AG04450 (cell line): ENCODE results near the gene QKI. TPM values are rescaled to one million over a fixed set of nuclear protein-coding genes. Genes with fewer than 3 reads are reported as not detected.

Experiments used
- CTCF ChIA-PET: fragments of 300-600, 350-600 bp; formaldehyde crosslinking; extraction: SDS; loops from one replicate; lab custom pipeline; 2022; ENCODE audit warnings: antibody characterized with exemption, inconsistent platforms; lab: Charles Lee
- POLR2A ChIA-PET: fragments of 350-600 bp; formaldehyde crosslinking; extraction: SDS; loops from one replicate; lab custom pipeline; 2021; ENCODE audit warnings: antibody characterized with exemption, inconsistent platforms; lab: Yijun Ruan, JAX
- DNase-seq: peaks from one replicate; pipeline ENCODE4 v3.0.0-alpha.2; 2011; ENCODE audit warnings: low read depth, low spot score
- H3K27ac ChIP-seq: one replicate; pipeline ENCODE4 v1.5.1; 2012; ENCODE audit warnings: low read depth, low read length, control low read depth
- H3K27me3 ChIP-seq: one replicate; pipeline ENCODE4 v1.6.0; 2012; ENCODE audit warnings: low read length; ENCODE audit not compliant: control insufficient read depth, insufficient read depth
- H3K4me3 ChIP-seq: 2 replicates; pipeline ENCODE4 v1.5.1; 2011; ENCODE audit warnings: mild to moderate bottlenecking, low read depth, low read length, control low read depth
- H3K9me3 ChIP-seq: 2 replicates; pipeline ENCODE4 v1.5.1; 2012; ENCODE audit warnings: low read length; ENCODE audit not compliant: control insufficient read depth, insufficient read depth
- polyA plus RNA-seq: library from polyadenylated mRNA; depleted of rRNA; stranded (reverse); fragments of >200 nt; gene quantifications from 2 replicates; pipeline ENCODE4 v1.2.3, GENCODE V29; 2011
- TF ChIP-seq, protein P1 (sequence below): IDR thresholded peaks from 2 replicates; pipeline ENCODE4 v1.5.1; 2011; ENCODE audit warnings: low read depth, low read length, control low read depth, inconsistent platforms

QKI gene
- polyA plus RNA-seq, 1 experiment: 165 TPM

DNA sequence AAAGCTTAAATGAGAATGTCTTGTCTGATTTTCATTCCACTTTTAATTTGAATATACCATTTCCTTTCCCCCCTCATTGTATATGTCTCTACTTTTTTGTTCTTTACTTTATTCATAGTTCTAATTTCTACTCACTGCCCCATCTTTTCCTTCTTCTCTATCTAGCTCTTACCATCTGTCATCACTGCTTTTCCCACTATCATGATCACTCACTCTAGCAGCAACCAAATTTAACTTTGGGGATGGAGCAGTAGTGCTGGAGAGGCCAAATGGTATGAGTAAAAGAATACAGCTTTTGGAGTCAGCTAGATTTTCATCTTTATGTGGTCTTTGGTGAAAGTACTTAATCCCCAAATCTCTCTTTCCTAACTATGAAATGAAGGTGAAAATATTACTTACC, 25.5 kb downstream of the QKI start:
- CTCF ChIA-PET: interaction anchor here (1.0 to 1.9 kb wide), 3 partner anchors 11 to 23 kb away, joined by 3 to 7 read pairs (median 3); no protein-coding TSS in a partner anchor
- POLR2A ChIA-PET: no interaction called here

DNA sequence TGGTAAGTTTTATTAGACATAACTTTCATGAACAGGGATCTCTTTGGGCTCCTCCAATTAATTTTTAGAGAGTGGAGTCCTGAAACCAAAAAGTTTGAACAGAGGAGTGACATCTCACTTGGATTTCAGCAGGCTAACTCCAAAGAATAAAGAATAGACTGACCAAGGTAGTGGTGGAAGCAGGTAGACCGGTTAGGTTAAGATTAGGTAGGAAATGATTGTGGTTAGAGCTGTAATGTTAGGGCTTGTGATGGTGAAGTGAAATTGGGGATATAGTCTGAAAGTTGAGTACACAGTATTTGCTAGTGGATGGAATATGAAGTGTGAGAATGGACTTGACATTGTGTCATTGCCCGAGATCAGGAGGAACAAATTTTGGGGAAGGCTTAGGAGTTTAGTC, 27.8 kb downstream of the QKI start:
- Histone ChIP-seq H3K4me3 (no peak overlapping the region), H3K27me3 (no peaks in the 10 kb centered on the region), H3K9me3 (no peaks in the 10 kb centered on the region), H3K27ac (no peak overlapping the region)
- CTCF ChIA-PET: no interaction called here
- POLR2A ChIA-PET: no interaction called here
- DNase-seq: no peak
- TF ChIP-seq, protein P1, sequence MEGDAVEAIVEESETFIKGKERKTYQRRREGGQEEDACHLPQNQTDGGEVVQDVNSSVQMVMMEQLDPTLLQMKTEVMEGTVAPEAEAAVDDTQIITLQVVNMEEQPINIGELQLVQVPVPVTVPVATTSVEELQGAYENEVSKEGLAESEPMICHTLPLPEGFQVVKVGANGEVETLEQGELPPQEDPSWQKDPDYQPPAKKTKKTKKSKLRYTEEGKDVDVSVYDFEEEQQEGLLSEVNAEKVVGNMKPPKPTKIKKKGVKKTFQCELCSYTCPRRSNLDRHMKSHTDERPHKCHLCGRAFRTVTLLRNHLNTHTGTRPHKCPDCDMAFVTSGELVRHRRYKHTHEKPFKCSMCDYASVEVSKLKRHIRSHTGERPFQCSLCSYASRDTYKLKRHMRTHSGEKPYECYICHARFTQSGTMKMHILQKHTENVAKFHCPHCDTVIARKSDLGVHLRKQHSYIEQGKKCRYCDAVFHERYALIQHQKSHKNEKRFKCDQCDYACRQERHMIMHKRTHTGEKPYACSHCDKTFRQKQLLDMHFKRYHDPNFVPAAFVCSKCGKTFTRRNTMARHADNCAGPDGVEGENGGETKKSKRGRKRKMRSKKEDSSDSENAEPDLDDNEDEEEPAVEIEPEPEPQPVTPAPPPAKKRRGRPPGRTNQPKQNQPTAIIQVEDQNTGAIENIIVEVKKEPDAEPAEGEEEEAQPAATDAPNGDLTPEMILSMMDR: no peak

More for the DNA sequence above, 25.5 kb downstream of the QKI start:
- no peak overlapping the region for H3K4me3 ChIP-seq
- no peaks in the 10 kb centered on the region for H3K27me3 ChIP-seq
- TF ChIP-seq, protein P1: no peak
- DNase-seq: no peak
- H3K9me3 ChIP-seq: no peaks in the 10 kb centered on the region
- H3K27ac ChIP-seq: no peak overlapping the region

DNA sequence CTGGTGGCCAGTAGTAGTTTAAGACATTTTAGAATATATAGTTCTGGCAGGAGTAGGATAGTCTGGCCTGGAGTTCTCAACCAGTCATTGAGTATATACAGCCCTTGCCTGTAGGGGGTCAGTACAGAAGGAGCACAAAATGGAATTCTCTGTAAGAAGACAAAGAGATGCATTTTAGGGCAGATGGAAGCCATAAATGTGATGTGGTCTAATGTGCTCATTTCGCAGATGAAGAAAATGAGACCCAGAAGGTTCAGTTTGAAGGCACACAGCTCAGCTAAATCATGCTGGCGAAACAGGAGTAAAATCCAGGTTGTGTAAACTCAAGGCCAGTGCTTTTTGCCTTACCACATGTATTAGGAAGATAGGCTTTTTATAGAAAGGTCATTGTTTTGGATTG, 29.6 kb downstream of the QKI start:
- H3K4me3 ChIP-seq: no peak overlapping the region
- no peaks in the 10 kb centered on the region for H3K27me3 ChIP-seq
- TF ChIP-seq, protein P1: 0 out of 2 replicates have a peak, but pooled peaks have one; percentile 15
- ChIA-PET CTCF (no interaction called here), POLR2A (no interaction called here)
- H3K27ac ChIP-seq: no peak overlapping the region
- DNase-seq: no peak
- no peaks in the 10 kb centered on the region for H3K9me3 ChIP-seq

DNA sequence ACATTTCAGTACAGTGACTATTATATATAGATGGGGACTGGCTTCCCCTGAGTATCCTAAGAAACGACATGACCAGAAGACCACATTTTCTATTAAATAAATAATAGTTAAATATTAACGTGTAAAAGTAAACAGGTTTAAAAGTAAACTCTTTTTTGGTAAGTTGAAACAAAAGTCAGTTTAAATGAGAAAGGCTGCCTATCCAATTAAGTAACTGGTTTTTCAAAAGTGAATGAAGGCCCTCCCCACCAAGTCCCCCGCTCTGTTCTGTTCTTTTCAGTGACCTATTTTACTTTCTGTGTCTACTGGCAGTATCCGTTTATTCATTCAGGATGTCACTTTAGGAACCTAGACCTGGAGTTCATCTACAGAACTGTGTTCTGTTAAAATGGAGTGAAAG, 32.0 kb downstream of the QKI start:
- CTCF ChIA-PET: no interaction called here
- Histone ChIP-seq H3K9me3 (no peaks in the 10 kb centered on the region), H3K27me3 (no peaks in the 10 kb centered on the region), H3K4me3 (no peak overlapping the region), H3K27ac (no peak overlapping the region)
- TF ChIP-seq, protein P1: no peak
- DNase-seq: no peak
- POLR2A ChIA-PET: no interaction called here

DNA sequence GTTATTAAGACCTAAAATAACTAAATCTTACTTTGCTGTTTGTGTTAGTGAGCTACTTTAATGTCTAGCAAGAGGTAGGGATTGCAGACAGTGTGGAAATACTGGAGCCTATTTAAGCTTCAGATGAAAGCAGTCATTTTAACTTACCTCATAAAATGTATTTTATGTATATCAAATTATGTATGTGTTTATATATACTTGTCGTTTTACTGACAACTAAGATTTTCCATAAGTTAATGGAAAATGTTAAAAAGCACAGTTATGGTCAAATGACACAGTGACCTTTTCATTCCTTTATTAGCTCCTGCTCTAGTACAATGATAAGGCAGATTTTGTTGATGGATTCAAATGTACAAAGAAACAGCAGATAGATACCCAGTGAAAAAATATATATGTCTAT, 34.6 kb downstream of the QKI start:
- Histone ChIP-seq H3K27ac (no peak overlapping the region), H3K27me3 (no peaks in the 10 kb centered on the region), H3K4me3 (no peak overlapping the region), H3K9me3 (no peaks in the 10 kb centered on the region)
- POLR2A ChIA-PET: no interaction called here
- CTCF ChIA-PET: interaction anchor here (1.0 kb wide), 1 partner anchor 32 kb away, joined by 3 read pairs; no protein-coding TSS in a partner anchor
- TF ChIP-seq, protein P1: no peak
- DNase-seq: no peak
